T-helper 17 cell (primary cell): ENCODE results near the gene PRCC. TPM values are rescaled to one million over a fixed set of nuclear protein-coding genes. Genes with fewer than 3 reads are reported as not detected.

ENCODE experiments used
- ATAC-seq: fragments of 150-1000 bp; cut with Tn5 transposase; 2 replicates; pipeline ENCODE4 v1.10.0; 2021; ENCODE audit warnings: mild to moderate bottlenecking, moderate library complexity
- DNase-seq, 3 donors: peaks; one replicate each; pipeline versions ENCODE4 v3.0.0 to v3.0.0-alpha.2; 2020 to 2021
- H3K9me3 ChIP-seq: one replicate; pipeline ENCODE4 v1.7.0; 2013; ENCODE audit warnings: low read length, mild to moderate bottlenecking; ENCODE audit not compliant: control insufficient read depth, poor library complexity, severe bottlenecking
- H3K27ac Mint-ChIP-seq: one replicate; pipeline ENCODE4 v1.8.0; 2022; ENCODE audit warnings: mild to moderate bottlenecking, moderate library complexity, mixed read lengths
- H3K27me3 Mint-ChIP-seq: one replicate; pipeline ENCODE4 v1.8.0; 2022; ENCODE audit warnings: mixed read lengths
- H3K36me3 Mint-ChIP-seq: one replicate; pipeline ENCODE4 v1.8.0; 2022; ENCODE audit warnings: low read depth, mixed read lengths
- H3K4me1 Mint-ChIP-seq: one replicate; pipeline ENCODE4 v1.8.0; 2022; ENCODE audit warnings: mild to moderate bottlenecking, mixed read lengths
- H3K4me3 Mint-ChIP-seq: one replicate; pipeline ENCODE4 v1.8.0; 2022; ENCODE audit warnings: mild to moderate bottlenecking, moderate library complexity, mixed read lengths
- total RNA-seq, 4 donors: library from RNA in 2 of 4; stranded (reverse) in 2 of 4; gene quantifications; one replicate each; pipeline ENCODE4 v1.2.3 and lab custom pipeline; 2022 to 2026

Gene PRCC
- total RNA-seq, 2 donors from 2014 or later, result 51.0 to 82.4 TPM

DNA sequence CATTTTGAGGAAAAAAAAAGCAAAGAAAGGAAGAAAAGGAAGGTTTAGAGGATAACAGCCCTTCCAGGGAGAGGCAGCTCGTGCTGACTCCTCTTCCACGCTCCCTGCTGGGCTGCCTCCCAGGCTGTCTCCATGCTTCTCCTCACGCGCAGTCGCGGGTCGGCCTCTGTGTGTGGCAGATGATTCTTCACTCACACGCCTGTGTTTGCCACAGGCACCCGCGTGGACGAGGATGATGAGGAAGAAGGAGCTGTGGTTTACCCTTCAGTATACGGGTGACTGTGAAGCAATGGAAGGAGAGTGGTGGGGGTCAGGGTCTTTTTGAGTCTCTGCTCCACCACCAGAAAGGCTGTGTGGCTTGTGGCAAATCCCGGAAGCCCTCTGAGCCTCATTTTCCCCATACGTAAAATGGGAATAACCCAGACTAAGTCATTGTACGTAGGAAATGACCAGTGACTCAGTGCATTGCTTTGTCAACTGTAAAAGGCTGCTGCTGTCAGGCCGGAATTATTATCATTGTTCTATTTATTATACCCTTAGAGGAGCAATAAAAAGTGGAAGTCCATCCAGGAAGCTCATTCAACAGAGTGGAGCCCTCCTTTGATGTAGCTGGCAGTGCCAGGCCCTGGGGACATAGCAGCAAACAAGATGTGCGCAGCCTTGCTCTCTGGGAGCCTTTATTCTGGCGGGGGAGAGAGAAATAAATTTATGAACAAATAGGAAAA, 61.2 kb downstream of the PRCC start:
- Mint-ChIP-seq H3K27me3 (peaks cover 29% of the 10 kb centered on the region), H3K4me3 (no peak overlapping the region), H3K36me3 (peaks cover 5% of the 10 kb centered on the region), H3K27ac (peak overlapping the region; percentile 62), H3K4me1 (peaks cover 7% of the 10 kb centered on the region)
- H3K9me3 ChIP-seq, result no peaks in the 10 kb centered on the region
- ATAC-seq, result no peak
- DNase-seq, result no peak

DNA sequence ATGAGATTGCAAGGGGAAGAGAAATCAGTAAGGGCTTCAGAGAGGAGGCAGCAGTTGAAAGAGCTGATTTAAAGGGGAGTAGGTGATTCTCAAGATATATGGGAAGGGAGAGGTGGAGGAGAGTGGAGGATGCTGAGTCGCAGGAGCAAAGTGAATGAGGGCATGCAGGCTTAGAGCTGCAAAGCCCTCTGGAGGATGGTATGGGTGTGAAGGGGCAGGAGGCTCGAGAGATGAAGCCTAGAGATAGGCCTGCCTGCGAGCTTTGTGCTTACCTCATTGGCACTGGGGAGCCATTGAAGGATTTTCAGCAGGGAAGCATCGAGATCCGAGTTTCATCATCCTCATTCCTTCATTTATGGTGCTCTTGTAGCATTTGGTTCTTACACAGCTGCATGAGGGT, 65.1 kb downstream of the PRCC start:
- Mint-ChIP-seq H3K36me3 (peaks cover 11% of the 10 kb centered on the region), H3K27ac (no peak overlapping the region), H3K27me3 (peaks cover 36% of the 10 kb centered on the region), H3K4me1 (peaks cover 24% of the 10 kb centered on the region), H3K4me3 (no peak overlapping the region)
- no peak for ATAC-seq
- no peak for DNase-seq
- no peaks in the 10 kb centered on the region for H3K9me3 ChIP-seq

- ATAC-seq (peak; percentile 61), DNase-seq (no peak)
- no peaks in the 10 kb centered on the region for H3K9me3 ChIP-seq
- H3K27ac Mint-ChIP-seq, result peak overlapping the region; percentile 56
- H3K27me3 Mint-ChIP-seq, result peaks cover 32% of the 10 kb centered on the region
- H3K4me1 Mint-ChIP-seq, result peaks cover 25% of the 10 kb centered on the region
- peaks cover 11% of the 10 kb centered on the region for H3K36me3 Mint-ChIP-seq
- no peak overlapping the region for H3K4me3 Mint-ChIP-seq
Measured at GRCh38 chr1:156833603-156834002, 66.3 kb downstream of the PRCC start.

GRCh38 chr1:156834322-156834721, 67.0 kb downstream of the PRCC start:
- peaks cover 13% of the 10 kb centered on the region for H3K36me3 Mint-ChIP-seq
- no peaks in the 10 kb centered on the region for H3K9me3 ChIP-seq
- H3K27ac Mint-ChIP-seq, result peak overlapping the region; percentile 56
- ATAC-seq, result no peak
- H3K4me3 Mint-ChIP-seq, result no peak overlapping the region
- peaks cover 28% of the 10 kb centered on the region for H3K4me1 Mint-ChIP-seq
- DNase-seq, result no peak
- peaks cover 31% of the 10 kb centered on the region for H3K27me3 Mint-ChIP-seq

GRCh38 chr1:156836041-156836654, 68.8 kb downstream of the PRCC start:
- Mint-ChIP-seq H3K4me3 (peak overlapping the region; percentile 36), H3K36me3 (peaks cover 11% of the 10 kb centered on the region), H3K27me3 (peaks cover 39% of the 10 kb centered on the region), H3K27ac (peak overlapping the region; percentile 94), H3K4me1 (peaks cover 28% of the 10 kb centered on the region)
- peak; percentile 82 for ATAC-seq
- H3K9me3 ChIP-seq, result no peaks in the 10 kb centered on the region
- DNase-seq, result peak in 1 of 3 donors; percentile 37

GRCh38 chr1:156836892-156837291, 69.6 kb downstream of the PRCC start:
- Mint-ChIP-seq H3K36me3 (peaks cover 9% of the 10 kb centered on the region), H3K4me1 (peaks cover 25% of the 10 kb centered on the region), H3K27me3 (peaks cover 39% of the 10 kb centered on the region), H3K4me3 (no peak overlapping the region), H3K27ac (peak overlapping the region; percentile 53)
- DNase-seq (no peak), ATAC-seq (no peak)
- H3K9me3 ChIP-seq, result no peaks in the 10 kb centered on the region

GRCh38 chr1:156838972-156839371, 71.6 kb downstream of the PRCC start:
- no peak overlapping the region for H3K4me3 Mint-ChIP-seq
- no peaks in the 10 kb centered on the region for H3K9me3 ChIP-seq
- peaks cover 21% of the 10 kb centered on the region for H3K4me1 Mint-ChIP-seq
- H3K36me3 Mint-ChIP-seq, result peaks cover 13% of the 10 kb centered on the region
- ATAC-seq, result peak; percentile 67
- peaks cover 47% of the 10 kb centered on the region for H3K27me3 Mint-ChIP-seq
- peak in 1 of 3 donors; percentile 25 for DNase-seq
- peak overlapping the region; percentile 94 for H3K27ac Mint-ChIP-seq

GRCh38 chr1:156839426-156840109, 72.2 kb downstream of the PRCC start:
- peaks cover 11% of the 10 kb centered on the region for H3K36me3 Mint-ChIP-seq
- peaks cover 50% of the 10 kb centered on the region for H3K27me3 Mint-ChIP-seq
- ATAC-seq (no peak), DNase-seq (no peak)
- H3K9me3 ChIP-seq, result no peaks in the 10 kb centered on the region
- H3K4me3 Mint-ChIP-seq, result no peak overlapping the region
- H3K4me1 Mint-ChIP-seq, result peaks cover 21% of the 10 kb centered on the region
- no peak overlapping the region for H3K27ac Mint-ChIP-seq

- no peak overlapping the region for H3K27ac Mint-ChIP-seq
- H3K27me3 Mint-ChIP-seq, result peaks cover 56% of the 10 kb centered on the region
- peaks cover 27% of the 10 kb centered on the region for H3K4me1 Mint-ChIP-seq
- H3K4me3 Mint-ChIP-seq, result no peak overlapping the region
- no peaks in the 10 kb centered on the region for H3K9me3 ChIP-seq
- DNase-seq (no peak), ATAC-seq (no peak)
- H3K36me3 Mint-ChIP-seq, result peaks cover 11% of the 10 kb centered on the region
Measured at GRCh38 chr1:156840186-156840897, 73.0 kb downstream of the PRCC start.

- peaks cover 24% of the 10 kb centered on the region for H3K4me1 Mint-ChIP-seq
- H3K27ac Mint-ChIP-seq, result no peak overlapping the region
- DNase-seq (no peak), ATAC-seq (no peak)
- peaks cover 9% of the 10 kb centered on the region for H3K36me3 Mint-ChIP-seq
- H3K9me3 ChIP-seq, result no peaks in the 10 kb centered on the region
- peaks cover 56% of the 10 kb centered on the region for H3K27me3 Mint-ChIP-seq
- no peak overlapping the region for H3K4me3 Mint-ChIP-seq
Measured at GRCh38 chr1:156840898-156841279, 73.6 kb downstream of the PRCC start.

- no peak for ATAC-seq
- Mint-ChIP-seq H3K27me3 (peaks cover 56% of the 10 kb centered on the region), H3K36me3 (peaks cover 8% of the 10 kb centered on the region)
Measured at GRCh38 chr1:156841295-156841855, 74.0 kb downstream of the PRCC start.

DNA sequence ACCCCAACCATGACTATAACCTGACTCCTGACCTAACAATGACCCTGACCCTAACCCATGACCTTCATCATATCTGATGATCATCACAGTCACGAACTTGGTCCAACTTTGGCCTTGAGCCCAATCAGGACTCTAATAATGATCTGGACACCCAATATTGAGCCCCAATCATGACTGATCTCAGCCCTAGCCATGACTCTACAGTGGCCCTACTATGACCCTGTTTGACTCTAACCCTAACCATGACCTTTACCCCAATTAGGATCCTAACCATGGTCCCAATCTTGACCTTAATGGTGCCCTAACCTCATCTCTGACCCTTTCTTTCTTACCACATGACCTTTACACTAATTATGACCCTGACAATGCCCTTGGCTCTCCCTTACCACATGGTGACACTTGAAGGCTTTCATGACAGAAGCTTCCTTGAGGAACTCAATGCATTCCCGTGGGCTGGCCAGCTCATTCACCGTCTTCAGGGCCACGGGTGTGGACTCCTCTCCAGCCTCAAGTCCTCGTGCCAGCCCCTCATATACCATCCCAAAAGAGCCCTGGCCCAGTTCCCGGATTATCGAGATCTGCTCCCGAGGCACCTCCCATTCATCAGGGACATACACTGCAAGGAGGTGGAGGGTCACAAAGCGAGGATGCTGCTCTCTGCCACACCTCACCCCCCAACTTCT, 75.4 kb downstream of the PRCC start:
- H3K27me3 Mint-ChIP-seq, result peaks cover 56% of the 10 kb centered on the region
- H3K27ac Mint-ChIP-seq, result no peak overlapping the region
- no peak overlapping the region for H3K4me3 Mint-ChIP-seq
- no peaks in the 10 kb centered on the region for H3K9me3 ChIP-seq
- no peak for ATAC-seq
- peaks cover 18% of the 10 kb centered on the region for H3K4me1 Mint-ChIP-seq
- peaks cover 8% of the 10 kb centered on the region for H3K36me3 Mint-ChIP-seq
- no peak for DNase-seq

More at GRCh38 chr1:156841295-156841855, 74.0 kb downstream of the PRCC start:
- DNase-seq, result no peak
- Mint-ChIP-seq H3K4me3 (no peak overlapping the region), H3K4me1 (peaks cover 22% of the 10 kb centered on the region), H3K27ac (no peak overlapping the region)
- H3K9me3 ChIP-seq, result no peaks in the 10 kb centered on the region
